NT2/D1 (cell line): ENCODE results near the gene MEX3B.
"Not testable (repeated sequence)": the region's sequence is repeated elsewhere in the genome, so short reads cannot be mapped to it uniquely, and the experiment has no call there.

Experiments
- SUZ12 ChIP-seq: IDR thresholded peaks from 2 replicates; pipeline ENCODE4 v1.6.1; 2011; ENCODE audit not compliant: insufficient read length, insufficient read depth; ENCODE audit errors: extremely low read depth
- YY1 ChIP-seq: IDR thresholded peaks from 2 replicates; pipeline ENCODE4 v1.6.1; 2011; ENCODE audit not compliant: insufficient read length, insufficient read depth

DNA sequence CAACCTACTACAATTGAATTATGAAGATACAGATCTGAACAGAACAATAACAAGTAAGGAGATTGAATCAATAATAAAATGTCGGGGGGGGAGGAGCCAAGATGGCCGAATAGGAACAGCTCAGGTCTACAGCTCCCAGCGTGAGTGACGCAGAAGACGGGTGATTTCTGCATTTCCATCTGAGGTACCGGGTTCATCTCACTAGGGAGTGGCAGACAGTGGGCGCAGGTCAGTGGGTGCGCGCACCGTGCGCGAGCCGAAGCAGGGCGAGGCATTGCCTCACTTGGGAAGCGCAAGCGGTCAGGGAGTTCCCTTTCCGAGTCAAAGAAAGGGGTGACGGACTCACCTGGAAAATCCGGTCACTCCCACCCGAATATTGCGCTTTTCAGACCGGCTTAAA, 50.7 kb downstream of the MEX3B start:
- TF ChIP-seq YY1, SUZ12: not testable (repeated sequence)
